Measurements from ENCODE around the gene ZNF618. TPM values are rescaled to one million over a fixed set of nuclear protein-coding genes. Genes with fewer than 3 reads are reported as not detected.
"Not testable (repeated sequence)": the region's sequence is repeated elsewhere in the genome, so short reads cannot be mapped to it uniquely, and the experiment has no call there.

Gene ZNF618
- total RNA-seq, 1 experiment from 2014 or later: 22.0 TPM

DNA sequence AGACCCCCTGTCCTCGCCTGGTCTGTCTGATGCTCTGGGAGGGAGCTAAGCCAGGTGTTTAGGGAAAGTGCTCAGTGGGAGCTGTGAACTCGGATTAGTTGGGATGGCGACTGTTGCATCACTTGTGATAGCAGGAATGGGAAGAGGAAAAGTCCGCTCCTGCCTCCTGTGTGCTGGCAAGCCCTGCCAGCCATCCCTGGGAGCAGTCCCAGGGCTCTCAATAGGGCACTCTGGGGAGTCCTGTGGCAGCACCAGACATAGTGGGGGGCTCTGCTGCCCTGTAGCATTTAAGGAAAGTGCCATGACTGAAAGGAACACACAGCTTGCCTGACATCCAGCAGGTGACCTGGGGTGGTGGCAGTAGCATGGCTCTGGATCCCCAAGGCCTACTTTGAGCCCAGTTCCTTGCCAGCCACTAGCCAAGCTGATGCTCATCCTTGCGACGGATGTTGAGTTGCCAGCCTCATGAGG is 120.5 kb downstream of the ZNF618 start (continued):
- TF ChIP-seq, protein P1, sequence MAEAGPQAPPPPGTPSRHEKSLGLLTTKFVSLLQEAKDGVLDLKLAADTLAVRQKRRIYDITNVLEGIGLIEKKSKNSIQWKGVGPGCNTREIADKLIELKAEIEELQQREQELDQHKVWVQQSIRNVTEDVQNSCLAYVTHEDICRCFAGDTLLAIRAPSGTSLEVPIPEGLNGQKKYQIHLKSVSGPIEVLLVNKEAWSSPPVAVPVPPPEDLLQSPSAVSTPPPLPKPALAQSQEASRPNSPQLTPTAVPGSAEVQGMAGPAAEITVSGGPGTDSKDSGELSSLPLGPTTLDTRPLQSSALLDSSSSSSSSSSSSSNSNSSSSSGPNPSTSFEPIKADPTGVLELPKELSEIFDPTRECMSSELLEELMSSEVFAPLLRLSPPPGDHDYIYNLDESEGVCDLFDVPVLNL (CRISPR knock-in tag; IDR thresholded peaks at IDR 0.05; ENCODE audit: borderline replicate concordance, low read depth): no peak
- no peak for TF ChIP-seq ZNF416 (CRISPR knock-in tag; IDR thresholded peaks at IDR 0.05)
- TF ChIP-seq, protein P2, sequence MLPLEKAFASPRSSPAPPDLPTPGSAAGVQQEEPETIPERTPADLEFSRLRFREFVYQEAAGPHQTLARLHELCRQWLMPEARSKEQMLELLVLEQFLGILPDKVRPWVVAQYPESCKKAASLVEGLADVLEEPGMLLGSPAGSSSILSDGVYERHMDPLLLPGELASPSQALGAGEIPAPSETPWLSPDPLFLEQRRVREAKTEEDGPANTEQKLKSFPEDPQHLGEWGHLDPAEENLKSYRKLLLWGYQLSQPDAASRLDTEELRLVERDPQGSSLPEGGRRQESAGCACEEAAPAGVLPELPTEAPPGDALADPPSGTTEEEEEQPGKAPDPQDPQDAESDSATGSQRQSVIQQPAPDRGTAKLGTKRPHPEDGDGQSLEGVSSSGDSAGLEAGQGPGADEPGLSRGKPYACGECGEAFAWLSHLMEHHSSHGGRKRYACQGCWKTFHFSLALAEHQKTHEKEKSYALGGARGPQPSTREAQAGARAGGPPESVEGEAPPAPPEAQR (CRISPR knock-in tag; IDR thresholded peaks at IDR 0.05): no peak

DNA sequence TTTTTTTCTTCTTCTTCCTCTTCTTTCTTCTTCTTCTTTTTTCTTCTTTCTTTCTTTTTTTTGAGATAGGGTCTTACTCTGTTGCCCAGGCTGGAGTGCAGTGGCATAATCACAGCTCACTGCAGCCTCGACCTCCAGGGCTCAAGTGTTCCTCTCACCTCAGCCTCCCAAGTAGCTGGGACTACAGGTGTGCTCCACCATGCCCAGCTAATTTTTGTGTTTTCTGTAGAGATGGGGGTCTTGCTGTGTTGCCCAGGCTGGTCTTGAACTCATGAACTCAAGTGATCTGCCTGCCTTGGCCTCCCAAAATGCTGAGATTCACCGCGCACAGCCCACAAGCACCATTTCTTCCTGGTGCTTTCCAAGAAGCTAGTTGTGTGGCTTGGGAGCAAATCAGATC is 121.0 kb downstream of the ZNF618 start:
- H3K4me3 Mint-ChIP-seq; H3K27ac Mint-ChIP-seq; H3K27me3 Mint-ChIP-seq (ENCODE audit: low read depth); H3K36me3 Mint-ChIP-seq; DNase-seq (ENCODE audit: low spot score); POLR2A ChIA-PET; CTCF ChIA-PET; H3K9me3 Mint-ChIP-seq; H3K4me1 Mint-ChIP-seq; ATAC-seq: not testable (repeated sequence)
- TF ChIP-seq ZNF121 (CRISPR knock-in tag; IDR thresholded peaks at IDR 0.05): peak; percentile 61; the same call in 1 of the 2 replicates

DNA sequence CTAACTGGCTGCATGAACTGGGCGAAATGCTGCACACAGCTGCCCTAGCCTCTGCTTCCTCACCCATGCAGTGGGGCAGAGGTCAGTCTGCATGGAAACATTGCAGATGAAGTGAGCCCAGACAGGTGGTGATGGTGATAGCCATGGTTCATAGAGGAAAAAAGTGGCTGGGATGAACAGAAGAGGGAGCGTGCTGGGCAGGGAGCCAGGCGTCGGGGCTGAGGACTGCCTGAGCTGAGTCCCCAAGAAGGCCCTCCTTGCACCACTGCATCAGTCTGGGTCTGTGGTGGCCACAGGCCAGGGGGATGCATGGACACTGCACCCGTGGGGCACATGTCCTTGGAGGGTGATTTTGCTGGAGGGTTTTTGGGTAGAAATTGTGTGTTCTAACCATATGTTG is 121.5 kb downstream of the ZNF618 start:
- Mint-ChIP-seq H3K4me3 (no peak overlapping the region), H3K36me3 (no peaks in the 10 kb centered on the region), H3K27me3 (ENCODE audit: low read depth) (no peaks in the 10 kb centered on the region), H3K4me1 (no peaks in the 10 kb centered on the region), H3K27ac (no peak overlapping the region), H3K9me3 (no peaks in the 10 kb centered on the region)
- ChIA-PET POLR2A (no interaction called here), CTCF (no interaction called here)
- TF ChIP-seq CREM (CRISPR knock-in tag; IDR thresholded peaks at IDR 0.05) (no peak), SMAD4 (CRISPR knock-in tag; IDR thresholded peaks at IDR 0.05) (no peak), JUN (CRISPR knock-in tag; IDR thresholded peaks at IDR 0.05) (no peak), NR3C1 (CRISPR knock-in tag; conservative IDR thresholded peaks at IDR 0.05; ENCODE audit: low read depth) (no peak), MXD4 (CRISPR knock-in tag; IDR thresholded peaks at IDR 0.05; ENCODE audit: borderline replicate concordance) (no peak), IRF2 (CRISPR knock-in tag; IDR thresholded peaks at IDR 0.05; ENCODE audit: borderline replicate concordance, low read depth) (no peak), HMGA2 (CRISPR knock-in tag; IDR thresholded peaks at IDR 0.05) (no peak), OVOL2 (CRISPR knock-in tag; IDR thresholded peaks at IDR 0.05; ENCODE audit: borderline replicate concordance) (no peak)
- TF ChIP-seq, protein P3, sequence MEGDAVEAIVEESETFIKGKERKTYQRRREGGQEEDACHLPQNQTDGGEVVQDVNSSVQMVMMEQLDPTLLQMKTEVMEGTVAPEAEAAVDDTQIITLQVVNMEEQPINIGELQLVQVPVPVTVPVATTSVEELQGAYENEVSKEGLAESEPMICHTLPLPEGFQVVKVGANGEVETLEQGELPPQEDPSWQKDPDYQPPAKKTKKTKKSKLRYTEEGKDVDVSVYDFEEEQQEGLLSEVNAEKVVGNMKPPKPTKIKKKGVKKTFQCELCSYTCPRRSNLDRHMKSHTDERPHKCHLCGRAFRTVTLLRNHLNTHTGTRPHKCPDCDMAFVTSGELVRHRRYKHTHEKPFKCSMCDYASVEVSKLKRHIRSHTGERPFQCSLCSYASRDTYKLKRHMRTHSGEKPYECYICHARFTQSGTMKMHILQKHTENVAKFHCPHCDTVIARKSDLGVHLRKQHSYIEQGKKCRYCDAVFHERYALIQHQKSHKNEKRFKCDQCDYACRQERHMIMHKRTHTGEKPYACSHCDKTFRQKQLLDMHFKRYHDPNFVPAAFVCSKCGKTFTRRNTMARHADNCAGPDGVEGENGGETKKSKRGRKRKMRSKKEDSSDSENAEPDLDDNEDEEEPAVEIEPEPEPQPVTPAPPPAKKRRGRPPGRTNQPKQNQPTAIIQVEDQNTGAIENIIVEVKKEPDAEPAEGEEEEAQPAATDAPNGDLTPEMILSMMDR (IDR thresholded peaks at IDR 0.05): no peak
- TF ChIP-seq, protein P4, sequence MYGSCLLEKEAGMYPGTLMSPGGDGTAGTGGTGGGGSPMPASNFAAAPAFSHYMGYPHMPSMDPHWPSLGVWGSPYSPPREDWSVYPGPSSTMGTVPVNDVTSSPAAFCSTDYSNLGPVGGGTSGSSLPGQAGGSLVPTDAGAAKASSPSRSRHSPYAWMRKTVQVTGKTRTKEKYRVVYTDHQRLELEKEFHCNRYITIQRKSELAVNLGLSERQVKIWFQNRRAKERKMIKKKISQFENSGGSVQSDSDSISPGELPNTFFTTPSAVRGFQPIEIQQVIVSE (CRISPR knock-in tag; IDR thresholded peaks at IDR 0.05; ENCODE audit: borderline replicate concordance): no peak
- TF ChIP-seq, protein P5, sequence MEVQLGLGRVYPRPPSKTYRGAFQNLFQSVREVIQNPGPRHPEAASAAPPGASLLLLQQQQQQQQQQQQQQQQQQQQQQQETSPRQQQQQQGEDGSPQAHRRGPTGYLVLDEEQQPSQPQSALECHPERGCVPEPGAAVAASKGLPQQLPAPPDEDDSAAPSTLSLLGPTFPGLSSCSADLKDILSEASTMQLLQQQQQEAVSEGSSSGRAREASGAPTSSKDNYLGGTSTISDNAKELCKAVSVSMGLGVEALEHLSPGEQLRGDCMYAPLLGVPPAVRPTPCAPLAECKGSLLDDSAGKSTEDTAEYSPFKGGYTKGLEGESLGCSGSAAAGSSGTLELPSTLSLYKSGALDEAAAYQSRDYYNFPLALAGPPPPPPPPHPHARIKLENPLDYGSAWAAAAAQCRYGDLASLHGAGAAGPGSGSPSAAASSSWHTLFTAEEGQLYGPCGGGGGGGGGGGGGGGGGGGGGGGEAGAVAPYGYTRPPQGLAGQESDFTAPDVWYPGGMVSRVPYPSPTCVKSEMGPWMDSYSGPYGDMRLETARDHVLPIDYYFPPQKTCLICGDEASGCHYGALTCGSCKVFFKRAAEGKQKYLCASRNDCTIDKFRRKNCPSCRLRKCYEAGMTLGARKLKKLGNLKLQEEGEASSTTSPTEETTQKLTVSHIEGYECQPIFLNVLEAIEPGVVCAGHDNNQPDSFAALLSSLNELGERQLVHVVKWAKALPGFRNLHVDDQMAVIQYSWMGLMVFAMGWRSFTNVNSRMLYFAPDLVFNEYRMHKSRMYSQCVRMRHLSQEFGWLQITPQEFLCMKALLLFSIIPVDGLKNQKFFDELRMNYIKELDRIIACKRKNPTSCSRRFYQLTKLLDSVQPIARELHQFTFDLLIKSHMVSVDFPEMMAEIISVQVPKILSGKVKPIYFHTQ (CRISPR knock-in tag; IDR thresholded peaks at IDR 0.05): no peak
- TF ChIP-seq, protein P6, sequence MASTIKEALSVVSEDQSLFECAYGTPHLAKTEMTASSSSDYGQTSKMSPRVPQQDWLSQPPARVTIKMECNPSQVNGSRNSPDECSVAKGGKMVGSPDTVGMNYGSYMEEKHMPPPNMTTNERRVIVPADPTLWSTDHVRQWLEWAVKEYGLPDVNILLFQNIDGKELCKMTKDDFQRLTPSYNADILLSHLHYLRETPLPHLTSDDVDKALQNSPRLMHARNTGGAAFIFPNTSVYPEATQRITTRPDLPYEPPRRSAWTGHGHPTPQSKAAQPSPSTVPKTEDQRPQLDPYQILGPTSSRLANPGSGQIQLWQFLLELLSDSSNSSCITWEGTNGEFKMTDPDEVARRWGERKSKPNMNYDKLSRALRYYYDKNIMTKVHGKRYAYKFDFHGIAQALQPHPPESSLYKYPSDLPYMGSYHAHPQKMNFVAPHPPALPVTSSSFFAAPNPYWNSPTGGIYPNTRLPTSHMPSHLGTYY (CRISPR knock-in tag; IDR thresholded peaks at IDR 0.05): no peak
- TF ChIP-seq, protein P7, sequence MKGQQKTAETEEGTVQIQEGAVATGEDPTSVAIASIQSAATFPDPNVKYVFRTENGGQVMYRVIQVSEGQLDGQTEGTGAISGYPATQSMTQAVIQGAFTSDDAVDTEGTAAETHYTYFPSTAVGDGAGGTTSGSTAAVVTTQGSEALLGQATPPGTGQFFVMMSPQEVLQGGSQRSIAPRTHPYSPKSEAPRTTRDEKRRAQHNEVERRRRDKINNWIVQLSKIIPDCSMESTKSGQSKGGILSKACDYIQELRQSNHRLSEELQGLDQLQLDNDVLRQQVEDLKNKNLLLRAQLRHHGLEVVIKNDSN (CRISPR knock-in tag; IDR thresholded peaks at IDR 0.05): no peak
- TF ChIP-seq, protein P8, sequence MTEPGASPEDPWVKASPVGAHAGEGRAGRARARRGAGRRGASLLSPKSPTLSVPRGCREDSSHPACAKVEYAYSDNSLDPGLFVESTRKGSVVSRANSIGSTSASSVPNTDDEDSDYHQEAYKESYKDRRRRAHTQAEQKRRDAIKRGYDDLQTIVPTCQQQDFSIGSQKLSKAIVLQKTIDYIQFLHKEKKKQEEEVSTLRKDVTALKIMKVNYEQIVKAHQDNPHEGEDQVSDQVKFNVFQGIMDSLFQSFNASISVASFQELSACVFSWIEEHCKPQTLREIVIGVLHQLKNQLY (CRISPR knock-in tag; IDR thresholded peaks at IDR 0.05): no peak
- DNase-seq (ENCODE audit: low spot score) (no peak), ATAC-seq (no peak)
